ENCODE results near the gene DUOXA2.

DUOXA2 gene

GRCh38 chr15:45138814-45139765, 25.0 kb downstream of the DUOXA2 start:
- DNase-seq = no peak

- DNase-seq = no peak
Observed at GRCh38 chr15:45139770-45140169, 25.6 kb downstream of the DUOXA2 start.

- DNase-seq = no peak
Observed at GRCh38 chr15:45140557-45141250, 26.6 kb downstream of the DUOXA2 start.

- DNase-seq = no peak
Observed at GRCh38 chr15:45141386-45141785, 27.3 kb downstream of the DUOXA2 start.

GRCh38 chr15:45143056-45143455, 28.9 kb downstream of the DUOXA2 start:
- DNase-seq = no peak

- no peak for DNase-seq
Observed at GRCh38 chr15:45143946-45144345, 29.8 kb downstream of the DUOXA2 start.

GRCh38 chr15:45144775-45145174, 30.6 kb downstream of the DUOXA2 start:
- no peak for DNase-seq

GRCh38 chr15:45146405-45146804, 32.3 kb downstream of the DUOXA2 start:
- no peak for DNase-seq

GRCh38 chr15:45147606-45148005, 33.5 kb downstream of the DUOXA2 start:
- no peak for DNase-seq

- DNase-seq = no peak
Observed at GRCh38 chr15:45148076-45149059, 34.2 kb downstream of the DUOXA2 start.

- no peak for DNase-seq
Observed at GRCh38 chr15:45149060-45149459, 34.9 kb downstream of the DUOXA2 start.

GRCh38 chr15:45150481-45150880, 36.4 kb downstream of the DUOXA2 start:
- DNase-seq = no peak

- no peak for DNase-seq
Observed at GRCh38 chr15:45150997-45151396, 36.9 kb downstream of the DUOXA2 start.

- DNase-seq = no peak
Observed at GRCh38 chr15:45151998-45152828, 38.1 kb downstream of the DUOXA2 start.

- DNase-seq = no peak
Observed at GRCh38 chr15:45155739-45156138, 41.6 kb downstream of the DUOXA2 start.

GRCh38 chr15:45156744-45157455, 42.8 kb downstream of the DUOXA2 start:
- DNase-seq = no peak

GRCh38 chr15:45157974-45158373, 43.8 kb downstream of the DUOXA2 start:
- DNase-seq = no peak

- DNase-seq = no peak
Observed at GRCh38 chr15:45161666-45162065, 47.5 kb downstream of the DUOXA2 start.

GRCh38 chr15:45162771-45163507, 48.8 kb downstream of the DUOXA2 start:
- no peak for DNase-seq

- no peak for DNase-seq
Observed at GRCh38 chr15:45163508-45163856, 49.4 kb downstream of the DUOXA2 start.

GRCh38 chr15:45164914-45165313, 50.8 kb downstream of the DUOXA2 start:
- DNase-seq = no peak
